ENCODE results near the gene DRG2. TPM values are rescaled to one million over a fixed set of nuclear protein-coding genes. Genes with fewer than 3 reads are reported as not detected.

Gene DRG2
- polyA plus RNA-seq, 4 donors, result 34.8 to 48.6 (median 41.3) TPM

GRCh38 chr17:18122990-18123753 lies 35.4 kb downstream of the DRG2 start:
- peaks cover 0 to 17% of the 10 kb centered on the region in 2 donors for H3K9me3 ChIP-seq (ENCODE audit: control insufficient read depth in 2 of 2, insufficient read depth in 1 of 2, low read depth in 1 of 2, low read length in 1 of 2)
- H3K27me3 ChIP-seq (ENCODE audit: control insufficient read depth in 3 of 3, insufficient read depth in 3 of 3, low read length in 3 of 3), result peaks cover 0 to 2% (median 0%) of the 10 kb centered on the region in 3 donors
- no peak overlapping the region for H3K27ac ChIP-seq (ENCODE audit: low read depth in 1 of 3, low read length in 2 of 3)
- no peak overlapping the region for H3K4me3 ChIP-seq (ENCODE audit: low read depth in 1 of 3, low read length in 3 of 3)
- FAIRE-seq (no peak), DNase-seq (no peak)
- no peaks in the 10 kb centered on the region for H3K36me3 ChIP-seq (ENCODE audit: control insufficient read depth in 3 of 3, insufficient read depth in 2 of 3, low read depth in 1 of 3, low read length in 3 of 3)
- 79 to 85% (median 82%) methylated on average over 25 to 31 of the region's 31 CpGs for WGBS, 3 donors
- H3K4me1 ChIP-seq (ENCODE audit: control insufficient read depth in 3 of 3, insufficient read depth in 2 of 3, low read depth in 1 of 3, low read length in 2 of 3), result no peaks in the 10 kb centered on the region

- Histone ChIP-seq H3K4me3 (ENCODE audit: low read depth in 1 of 3, low read length in 3 of 3) (no peak overlapping the region), H3K36me3 (ENCODE audit: control insufficient read depth in 3 of 3, insufficient read depth in 2 of 3, low read depth in 1 of 3, low read length in 3 of 3) (no peaks in the 10 kb centered on the region), H3K9me3 (ENCODE audit: control insufficient read depth in 2 of 2, insufficient read depth in 1 of 2, low read depth in 1 of 2, low read length in 1 of 2) (peaks cover 0 to 7% of the 10 kb centered on the region in 2 donors), H3K27ac (ENCODE audit: low read depth in 1 of 3, low read length in 2 of 3) (no peak overlapping the region), H3K4me1 (ENCODE audit: control insufficient read depth in 3 of 3, insufficient read depth in 2 of 3, low read depth in 1 of 3, low read length in 2 of 3) (no peaks in the 10 kb centered on the region), H3K27me3 (ENCODE audit: control insufficient read depth in 3 of 3, insufficient read depth in 3 of 3, low read length in 3 of 3) (peaks cover 0 to 2% (median 0%) of the 10 kb centered on the region in 3 donors)
- DNase-seq (no peak), FAIRE-seq (no peak)
- WGBS, 3 donors, result 72 to 75% (median 73%) methylated on average over 11 of the region's 11 CpGs
Observed at GRCh38 chr17:18124345-18125126, 36.8 kb downstream of the DRG2 start.

GRCh38 chr17:18129041-18129502 lies 41.3 kb downstream of the DRG2 start:
- H3K36me3 ChIP-seq (ENCODE audit: control insufficient read depth in 3 of 3, insufficient read depth in 2 of 3, low read depth in 1 of 3, low read length in 3 of 3), result no peaks in the 10 kb centered on the region
- WGBS, 3 donors, result 25 to 60% (median 45%) methylated on average over 4 of the region's 4 CpGs
- no peak overlapping the region for H3K27ac ChIP-seq (ENCODE audit: low read depth in 1 of 3, low read length in 2 of 3)
- no peak for FAIRE-seq
- DNase-seq, result peak in 1 of 2 donors; percentile 14
- H3K9me3 ChIP-seq (ENCODE audit: control insufficient read depth in 2 of 2, insufficient read depth in 1 of 2, low read depth in 1 of 2, low read length in 1 of 2), result no peaks in the 10 kb centered on the region
- H3K4me3 ChIP-seq (ENCODE audit: low read depth in 1 of 3, low read length in 3 of 3), result no peak overlapping the region
- H3K27me3 ChIP-seq (ENCODE audit: control insufficient read depth in 3 of 3, insufficient read depth in 3 of 3, low read length in 3 of 3), result peaks cover 0 to 2% (median 0%) of the 10 kb centered on the region in 3 donors
- no peaks in the 10 kb centered on the region for H3K4me1 ChIP-seq (ENCODE audit: control insufficient read depth in 3 of 3, insufficient read depth in 2 of 3, low read depth in 1 of 3, low read length in 2 of 3)

GRCh38 chr17:18132711-18133110 lies 45.0 kb downstream of the DRG2 start:
- Histone ChIP-seq H3K36me3 (ENCODE audit: control insufficient read depth in 3 of 3, insufficient read depth in 2 of 3, low read depth in 1 of 3, low read length in 3 of 3) (no peaks in the 10 kb centered on the region), H3K27me3 (ENCODE audit: control insufficient read depth in 3 of 3, insufficient read depth in 3 of 3, low read length in 3 of 3) (no peaks in the 10 kb centered on the region), H3K9me3 (ENCODE audit: control insufficient read depth in 2 of 2, insufficient read depth in 1 of 2, low read depth in 1 of 2, low read length in 1 of 2) (no peaks in the 10 kb centered on the region), H3K27ac (ENCODE audit: low read depth in 1 of 3, low read length in 2 of 3) (no peak overlapping the region), H3K4me3 (ENCODE audit: low read depth in 1 of 3, low read length in 3 of 3) (no peak overlapping the region), H3K4me1 (ENCODE audit: control insufficient read depth in 3 of 3, insufficient read depth in 2 of 3, low read depth in 1 of 3, low read length in 2 of 3) (no peaks in the 10 kb centered on the region)
- DNase-seq, result no peak
- 88 to 94% (median 93%) methylated on average over 5 of the region's 5 CpGs for WGBS, 3 donors
- no peak for FAIRE-seq

GRCh38 chr17:18136357-18136756 lies 48.6 kb downstream of the DRG2 start:
- Histone ChIP-seq H3K4me1 (ENCODE audit: control insufficient read depth in 3 of 3, insufficient read depth in 2 of 3, low read depth in 1 of 3, low read length in 2 of 3) (peaks cover 0 to 6% (median 0%) of the 10 kb centered on the region in 3 donors), H3K36me3 (ENCODE audit: control insufficient read depth in 3 of 3, insufficient read depth in 2 of 3, low read depth in 1 of 3, low read length in 3 of 3) (no peaks in the 10 kb centered on the region), H3K9me3 (ENCODE audit: control insufficient read depth in 2 of 2, insufficient read depth in 1 of 2, low read depth in 1 of 2, low read length in 1 of 2) (no peaks in the 10 kb centered on the region), H3K27ac (ENCODE audit: low read depth in 1 of 3, low read length in 2 of 3) (no peak overlapping the region), H3K4me3 (ENCODE audit: low read depth in 1 of 3, low read length in 3 of 3) (no peak overlapping the region), H3K27me3 (ENCODE audit: control insufficient read depth in 3 of 3, insufficient read depth in 3 of 3, low read length in 3 of 3) (no peaks in the 10 kb centered on the region)
- 70 to 80% (median 72%) methylated on average over 19 of the region's 19 CpGs for WGBS, 3 donors
- DNase-seq, result no peak
- FAIRE-seq, result no peak

- DNase-seq (no peak), FAIRE-seq (no peak)
- H3K36me3 ChIP-seq (ENCODE audit: control insufficient read depth in 3 of 3, insufficient read depth in 2 of 3, low read depth in 1 of 3, low read length in 3 of 3), result no peaks in the 10 kb centered on the region
- H3K27ac ChIP-seq (ENCODE audit: low read depth in 1 of 3, low read length in 2 of 3), result no peak overlapping the region
- WGBS, 3 donors, result 71 to 84% (median 80%) methylated on average over 7 to 8 of the region's 8 CpGs
- no peak overlapping the region for H3K4me3 ChIP-seq (ENCODE audit: low read depth in 1 of 3, low read length in 3 of 3)
- H3K27me3 ChIP-seq (ENCODE audit: control insufficient read depth in 3 of 3, insufficient read depth in 3 of 3, low read length in 3 of 3), result no peaks in the 10 kb centered on the region
- no peaks in the 10 kb centered on the region for H3K9me3 ChIP-seq (ENCODE audit: control insufficient read depth in 2 of 2, insufficient read depth in 1 of 2, low read depth in 1 of 2, low read length in 1 of 2)
- peaks cover 0 to 6% (median 0%) of the 10 kb centered on the region in 3 donors for H3K4me1 ChIP-seq (ENCODE audit: control insufficient read depth in 3 of 3, insufficient read depth in 2 of 3, low read depth in 1 of 3, low read length in 2 of 3)
Observed at GRCh38 chr17:18138065-18138749, 50.5 kb downstream of the DRG2 start.

GRCh38 chr17:18139092-18139491 lies 51.3 kb downstream of the DRG2 start:
- no peak for DNase-seq
- no peaks in the 10 kb centered on the region for H3K36me3 ChIP-seq (ENCODE audit: control insufficient read depth in 3 of 3, insufficient read depth in 2 of 3, low read depth in 1 of 3, low read length in 3 of 3)
- no peak for FAIRE-seq
- H3K4me3 ChIP-seq (ENCODE audit: low read depth in 1 of 3, low read length in 3 of 3), result no peak overlapping the region
- H3K27ac ChIP-seq (ENCODE audit: low read depth in 1 of 3, low read length in 2 of 3), result no peak overlapping the region
- peaks cover 0 to 6% (median 0%) of the 10 kb centered on the region in 3 donors for H3K4me1 ChIP-seq (ENCODE audit: control insufficient read depth in 3 of 3, insufficient read depth in 2 of 3, low read depth in 1 of 3, low read length in 2 of 3)
- no peaks in the 10 kb centered on the region for H3K27me3 ChIP-seq (ENCODE audit: control insufficient read depth in 3 of 3, insufficient read depth in 3 of 3, low read length in 3 of 3)
- no peaks in the 10 kb centered on the region for H3K9me3 ChIP-seq (ENCODE audit: control insufficient read depth in 2 of 2, insufficient read depth in 1 of 2, low read depth in 1 of 2, low read length in 1 of 2)
- WGBS, 3 donors, result 95 to 97% (median 96%) methylated on average over 2 of the region's 2 CpGs

GRCh38 chr17:18139498-18139897 lies 51.8 kb downstream of the DRG2 start:
- DNase-seq, result no peak

More at GRCh38 chr17:18139498-18139897, 51.8 kb downstream of the DRG2 start:
- peaks cover 0 to 6% (median 0%) of the 10 kb centered on the region in 3 donors for H3K4me1 ChIP-seq (ENCODE audit: control insufficient read depth in 3 of 3, insufficient read depth in 2 of 3, low read depth in 1 of 3, low read length in 2 of 3)
- FAIRE-seq, result no peak
- H3K9me3 ChIP-seq (ENCODE audit: control insufficient read depth in 2 of 2, insufficient read depth in 1 of 2, low read depth in 1 of 2, low read length in 1 of 2), result no peaks in the 10 kb centered on the region
- H3K4me3 ChIP-seq (ENCODE audit: low read depth in 1 of 3, low read length in 3 of 3), result no peak overlapping the region
- WGBS, 3 donors, result 80 to 87% (median 85%) methylated on average over 12 to 14 of the region's 14 CpGs
- no peak overlapping the region for H3K27ac ChIP-seq (ENCODE audit: low read depth in 1 of 3, low read length in 2 of 3)
- H3K36me3 ChIP-seq (ENCODE audit: control insufficient read depth in 3 of 3, insufficient read depth in 2 of 3, low read depth in 1 of 3, low read length in 3 of 3), result no peaks in the 10 kb centered on the region
- no peaks in the 10 kb centered on the region for H3K27me3 ChIP-seq (ENCODE audit: control insufficient read depth in 3 of 3, insufficient read depth in 3 of 3, low read length in 3 of 3)

Data from small intestine (tissue), 7 donors.